Pericardium fibroblast (primary cell): ENCODE data around the gene TRIM36. TPM values are rescaled to one million over a fixed set of nuclear protein-coding genes. Genes with fewer than 3 reads are reported as not detected.

Experiments
- total RNA-seq: library from RNA; depleted of rRNA; stranded (reverse); fragments of >200 nt; gene quantifications from 2 replicates; pipeline ENCODE4 v1.2.3, GENCODE V29; 2015

TRIM36 gene, protein sequence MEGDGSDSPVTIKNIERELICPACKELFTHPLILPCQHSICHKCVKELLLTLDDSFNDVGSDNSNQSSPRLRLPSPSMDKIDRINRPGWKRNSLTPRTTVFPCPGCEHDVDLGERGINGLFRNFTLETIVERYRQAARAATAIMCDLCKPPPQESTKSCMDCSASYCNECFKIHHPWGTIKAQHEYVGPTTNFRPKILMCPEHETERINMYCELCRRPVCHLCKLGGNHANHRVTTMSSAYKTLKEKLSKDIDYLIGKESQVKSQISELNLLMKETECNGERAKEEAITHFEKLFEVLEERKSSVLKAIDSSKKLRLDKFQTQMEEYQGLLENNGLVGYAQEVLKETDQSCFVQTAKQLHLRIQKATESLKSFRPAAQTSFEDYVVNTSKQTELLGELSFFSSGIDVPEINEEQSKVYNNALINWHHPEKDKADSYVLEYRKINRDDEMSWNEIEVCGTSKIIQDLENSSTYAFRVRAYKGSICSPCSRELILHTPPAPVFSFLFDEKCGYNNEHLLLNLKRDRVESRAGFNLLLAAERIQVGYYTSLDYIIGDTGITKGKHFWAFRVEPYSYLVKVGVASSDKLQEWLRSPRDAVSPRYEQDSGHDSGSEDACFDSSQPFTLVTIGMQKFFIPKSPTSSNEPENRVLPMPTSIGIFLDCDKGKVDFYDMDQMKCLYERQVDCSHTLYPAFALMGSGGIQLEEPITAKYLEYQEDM
- total RNA-seq: 0.09 TPM in 1 of 2 replicates, not detected in the other

DNA sequence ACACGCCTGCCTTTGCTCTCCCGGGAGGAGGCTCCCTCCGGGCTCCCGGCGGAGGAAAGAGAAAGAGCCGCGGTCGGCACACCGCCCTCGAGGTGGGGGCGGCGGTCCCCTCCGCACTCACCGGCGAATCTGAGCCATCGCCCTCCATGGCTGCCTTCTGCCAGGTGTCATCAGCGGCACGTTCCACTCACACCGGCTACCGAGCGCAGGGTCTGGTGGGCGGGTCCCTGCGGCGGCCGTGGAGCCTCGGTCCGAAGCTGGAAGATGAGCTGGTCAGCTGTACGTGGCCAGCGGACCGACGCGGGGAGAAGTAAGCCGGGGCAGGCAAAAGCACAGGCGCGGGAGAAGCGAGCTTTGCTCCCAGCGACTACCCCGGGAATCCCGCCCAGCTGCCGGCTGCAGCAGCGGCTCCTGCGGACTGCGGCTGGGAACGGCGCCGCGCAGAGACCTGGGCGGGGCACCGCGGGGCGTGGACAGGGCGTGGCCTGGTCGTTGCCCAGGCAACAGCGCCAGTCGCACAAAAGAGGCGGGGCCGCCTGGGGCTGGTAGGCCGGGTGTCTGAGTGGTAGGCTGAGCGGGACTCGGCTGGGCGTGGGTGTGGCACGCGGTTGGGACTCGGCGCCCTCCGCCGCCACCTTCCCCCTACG lies at the start of gene TRIM36:
Gene TRIM36, minus strand, starts transcription at position 422 of the 647 bp plus-strand sequence. Its CDS starts 274 bp downstream, at position 148.

Other genes starting within 250 kb of the TRIM36 start
- gene PGGT1B, start 93.0 kb upstream of the TRIM36 start, total RNA-seq: 7.2 and 11.4 TPM in 2 replicates
- gene CCDC112, start 126.7 kb upstream of the TRIM36 start, total RNA-seq: 5.2 and 6.3 TPM in 2 replicates